Measurements from ENCODE around the gene MARS1.
A peak's percentile ranks its signal among the peaks of the same experiment; 100 is the strongest.
"Not testable (repeated sequence)": the region's sequence is repeated elsewhere in the genome, so short reads cannot be mapped to it uniquely, and the experiment has no call there.

Gene MARS1

DNA sequence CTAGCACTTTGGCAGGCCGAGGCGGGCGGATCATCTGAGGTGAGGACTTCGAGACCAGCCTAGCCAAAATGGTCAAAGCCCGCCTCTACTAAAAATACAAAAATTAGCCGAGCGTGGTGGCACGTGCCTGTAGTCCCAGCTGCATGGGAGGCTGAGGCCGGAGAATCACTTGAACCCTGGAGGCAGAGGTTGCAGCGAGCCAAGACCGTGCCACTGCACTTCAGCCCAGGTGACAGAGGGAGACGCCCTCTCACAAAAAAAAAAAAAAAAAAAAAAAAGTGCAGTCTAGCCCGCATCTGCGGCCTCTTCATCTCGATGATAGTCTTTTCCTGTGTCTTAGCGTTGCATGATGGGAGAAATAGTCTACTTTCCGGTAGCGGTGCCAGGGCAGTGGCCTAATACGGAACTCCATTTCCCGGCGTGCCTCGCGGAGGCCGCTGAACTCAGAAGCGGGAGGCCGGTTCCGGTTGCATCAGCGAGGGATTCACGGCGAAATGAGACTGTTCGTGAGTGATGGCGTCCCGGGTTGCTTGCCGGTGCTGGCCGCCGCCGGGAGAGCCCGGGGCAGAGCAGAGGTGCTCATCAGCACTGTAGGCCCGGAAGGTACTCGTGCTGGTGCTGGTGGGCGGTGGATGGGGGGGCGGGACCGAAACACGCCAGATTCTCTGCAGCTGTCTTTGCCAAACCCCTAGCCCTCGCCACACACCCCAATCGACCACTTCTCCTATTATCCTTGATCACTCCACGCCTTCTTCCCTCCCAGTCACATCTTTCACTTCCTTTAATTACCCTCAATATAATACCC lies at the start of gene MARS1:
MARS1 (plus strand) TSS at position 472 of the 805 bp plus-strand sequence; CDS start at position 495, 23 bp downstream.
- DNase-seq (ENCODE audit: low spot score): peak; percentile 97

DNA sequence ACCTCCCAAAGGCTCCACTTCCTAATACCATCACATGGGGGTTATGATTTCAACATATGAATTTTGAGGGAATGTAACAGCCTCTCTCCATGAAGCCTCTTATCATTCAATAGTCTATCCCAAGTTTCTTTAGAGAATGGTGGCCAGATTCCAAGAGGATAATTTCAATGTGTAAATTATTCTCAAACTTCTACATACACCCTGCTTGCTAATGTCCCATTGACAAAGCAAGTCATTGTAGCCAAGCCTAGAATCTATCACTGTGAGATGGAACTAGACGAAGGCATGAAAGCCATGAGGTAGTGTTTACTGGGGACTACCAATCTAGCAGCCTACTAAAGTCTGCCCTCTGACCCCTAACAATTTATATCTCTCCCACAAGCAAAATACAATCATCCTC lies 49.5 kb upstream of the MARS1 start:
- DNase-seq (ENCODE audit: low spot score): no peak

DNA sequence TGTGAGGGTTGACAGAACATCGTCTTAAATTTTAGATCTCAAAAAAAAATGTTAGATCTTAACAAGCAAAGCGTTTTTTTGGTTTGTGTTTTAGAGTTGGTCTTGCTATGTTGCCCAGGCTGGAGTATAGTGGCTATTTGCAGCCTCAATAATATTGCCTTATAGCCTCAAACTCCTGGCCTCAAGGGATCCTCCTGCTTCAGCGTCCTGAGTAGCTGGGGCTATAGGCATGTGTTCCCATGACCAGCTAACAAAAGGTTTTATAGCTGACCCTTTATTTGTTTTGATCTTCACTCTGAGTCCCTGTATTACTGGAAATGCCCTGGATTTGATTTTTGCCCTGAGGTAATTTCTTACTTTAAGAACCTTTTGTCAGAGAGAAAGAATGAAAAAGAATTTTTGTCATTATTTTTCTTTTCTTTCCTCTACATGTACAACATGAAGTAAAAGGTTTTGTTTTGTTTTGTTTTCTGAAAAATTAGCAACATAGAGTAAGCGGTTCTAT lies 48.1 kb upstream of the MARS1 start:
- DNase-seq (ENCODE audit: low spot score): no peak

DNA sequence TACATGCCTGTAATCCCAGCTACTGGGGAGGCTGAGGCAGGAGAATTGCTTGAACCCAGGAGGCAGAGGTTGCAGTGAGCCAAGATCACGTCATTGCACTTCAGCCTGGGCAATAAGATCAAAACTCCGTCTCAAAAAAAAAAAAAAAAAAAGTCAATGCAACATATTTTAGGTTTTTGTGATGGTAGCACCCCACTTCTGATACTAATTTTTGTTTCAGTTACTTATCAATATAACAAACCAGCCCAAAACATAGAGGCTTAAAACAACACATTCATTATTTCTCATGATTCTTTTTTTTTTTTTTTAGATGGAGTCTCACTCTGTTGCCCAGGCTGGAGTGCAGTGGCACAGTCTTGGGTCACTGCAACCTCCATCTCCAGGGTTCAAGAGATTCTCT lies 46.5 kb upstream of the MARS1 start:
- DNase-seq (ENCODE audit: low spot score): not testable (repeated sequence)

DNA sequence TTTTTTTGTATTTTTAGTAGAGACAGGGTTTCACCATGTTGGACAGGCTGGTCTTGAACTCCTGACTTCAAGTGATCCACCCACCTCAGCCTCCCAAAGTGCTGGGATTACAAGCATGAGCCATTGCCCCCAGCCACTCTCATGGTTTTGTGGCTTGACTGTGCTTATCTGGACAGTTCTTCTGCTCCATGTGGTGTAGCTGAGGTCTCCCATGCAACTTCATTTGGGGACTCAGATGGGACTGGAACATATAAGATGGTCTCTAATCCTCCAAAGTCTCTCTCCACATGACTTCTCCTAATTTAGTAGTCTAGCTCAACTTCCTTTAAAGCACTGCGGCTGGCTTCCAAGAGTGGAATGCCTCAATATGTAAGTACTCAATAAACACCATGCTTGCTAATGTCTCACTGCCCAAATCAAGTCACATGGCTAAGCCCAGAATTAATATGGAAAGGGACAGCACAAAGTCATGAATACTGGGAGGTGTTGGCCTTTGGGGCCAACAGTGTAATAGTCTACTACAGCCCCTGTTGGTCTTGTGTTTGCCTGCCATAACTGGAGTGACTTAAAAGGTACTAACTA lies 45.9 kb upstream of the MARS1 start:
- DNase-seq (ENCODE audit: low spot score): no peak

DNA sequence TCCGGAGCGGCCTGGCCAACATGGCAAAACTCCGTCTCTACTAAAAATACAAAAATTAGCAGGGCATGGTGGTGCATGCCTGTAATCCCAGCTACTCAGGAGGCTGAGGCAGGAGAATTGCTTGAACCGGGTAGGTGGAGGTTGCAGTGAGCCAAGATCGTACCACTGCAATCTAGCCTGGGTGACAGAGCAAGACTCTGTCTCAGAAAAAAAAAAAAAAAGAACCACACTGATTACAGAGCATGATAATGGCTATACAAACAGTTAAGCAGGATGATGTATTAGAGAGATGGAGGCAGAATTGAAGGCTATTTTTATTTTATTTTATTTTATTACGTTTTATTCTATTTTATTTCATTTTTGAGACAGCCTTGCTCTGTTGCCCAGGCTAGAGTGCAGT lies 43.5 kb upstream of the MARS1 start:
- DNase-seq (ENCODE audit: low spot score): not testable (repeated sequence)

DNA sequence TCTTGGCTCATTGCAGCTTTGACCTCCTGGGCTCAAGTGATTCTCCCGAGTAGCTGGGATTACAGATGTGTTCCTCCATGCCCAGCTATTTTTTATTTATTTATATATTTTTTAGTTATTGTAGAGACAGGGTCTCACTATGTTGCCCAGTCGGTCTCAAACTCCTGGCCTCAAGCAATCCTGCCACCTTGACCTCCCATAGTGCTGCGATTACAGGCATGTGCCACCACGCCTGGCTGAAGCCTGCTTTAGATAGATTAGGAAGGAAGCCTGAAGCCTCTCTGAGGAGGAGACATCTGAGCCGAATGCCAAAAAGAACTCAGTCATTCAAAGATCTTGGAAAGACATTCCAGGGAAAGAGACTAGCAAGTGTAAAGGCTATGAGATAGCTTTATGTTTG lies 43.1 kb upstream of the MARS1 start:
- DNase-seq (ENCODE audit: low spot score): no peak

DNA sequence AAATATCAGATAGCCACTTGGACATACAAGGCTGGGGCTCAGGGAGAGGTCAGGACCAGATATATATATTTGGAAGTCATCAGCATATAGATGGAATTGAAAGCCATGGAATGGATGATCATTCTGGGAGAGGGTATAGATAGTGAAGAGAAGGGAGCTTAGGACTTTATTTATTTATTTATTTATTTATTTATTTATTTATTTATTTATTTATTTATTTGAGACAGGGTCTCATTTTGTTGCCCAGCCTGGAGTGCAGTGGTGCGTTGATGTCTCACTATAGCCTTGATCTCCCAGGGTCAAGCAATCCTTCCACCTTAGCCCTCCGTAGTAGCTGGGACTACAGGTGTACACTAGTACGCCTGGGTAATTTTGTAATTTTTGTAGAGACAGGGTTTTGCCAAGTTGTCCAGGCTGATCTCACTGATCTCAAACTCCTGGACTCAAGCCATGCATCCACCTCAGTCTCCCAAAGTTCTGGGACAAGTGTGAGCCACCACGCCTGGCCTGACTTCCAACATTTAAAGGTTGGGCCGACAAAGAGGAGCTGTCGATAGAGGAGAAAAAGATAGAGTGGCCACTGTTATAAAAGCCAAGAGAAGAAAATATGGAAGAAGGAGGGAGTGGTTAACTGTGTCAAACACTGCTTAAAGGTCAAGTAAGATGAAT lies 41.4 kb upstream of the MARS1 start:
- no peak for DNase-seq (ENCODE audit: low spot score)

DNA sequence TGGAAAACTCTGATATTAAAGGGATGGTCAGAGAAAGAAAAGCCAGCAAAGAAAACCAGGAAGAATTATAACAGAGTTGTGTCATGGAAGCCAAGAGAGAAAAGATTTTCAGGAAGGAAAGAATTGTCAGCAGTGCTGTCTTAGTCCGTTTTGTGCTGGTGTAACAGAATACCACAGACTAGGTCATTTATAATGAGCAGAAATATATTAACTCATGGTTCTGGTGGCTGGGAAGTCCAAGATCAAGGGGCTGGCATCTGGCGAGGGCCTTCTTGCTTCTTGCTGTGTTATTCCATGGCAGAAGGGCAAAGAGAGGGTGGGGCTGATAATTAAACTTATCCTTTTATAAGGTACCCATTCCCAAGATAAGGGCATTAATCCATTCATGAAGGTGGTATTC lies 39.2 kb upstream of the MARS1 start:
- no peak for DNase-seq (ENCODE audit: low spot score)

DNA sequence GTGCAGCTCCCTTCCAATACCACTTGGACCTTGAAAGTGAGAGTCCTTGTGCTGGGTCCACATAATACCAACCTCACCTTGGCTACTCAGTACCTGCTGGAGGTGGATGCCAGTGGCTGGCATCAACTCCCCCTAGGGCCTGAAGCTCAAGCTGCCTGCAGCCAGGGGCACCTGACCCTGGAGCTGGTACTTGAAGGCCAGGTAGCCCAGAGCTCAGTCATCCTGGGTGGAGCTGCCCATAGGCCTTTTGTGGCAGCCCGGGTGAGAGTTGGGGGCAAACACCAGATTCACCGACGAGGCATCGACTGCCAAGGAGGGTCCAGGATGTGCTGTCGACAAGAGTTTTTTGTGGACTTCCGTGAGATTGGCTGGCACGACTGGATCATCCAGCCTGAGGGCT lies 38.5 kb upstream of the MARS1 start:
- no peak for DNase-seq (ENCODE audit: low spot score)

DNA sequence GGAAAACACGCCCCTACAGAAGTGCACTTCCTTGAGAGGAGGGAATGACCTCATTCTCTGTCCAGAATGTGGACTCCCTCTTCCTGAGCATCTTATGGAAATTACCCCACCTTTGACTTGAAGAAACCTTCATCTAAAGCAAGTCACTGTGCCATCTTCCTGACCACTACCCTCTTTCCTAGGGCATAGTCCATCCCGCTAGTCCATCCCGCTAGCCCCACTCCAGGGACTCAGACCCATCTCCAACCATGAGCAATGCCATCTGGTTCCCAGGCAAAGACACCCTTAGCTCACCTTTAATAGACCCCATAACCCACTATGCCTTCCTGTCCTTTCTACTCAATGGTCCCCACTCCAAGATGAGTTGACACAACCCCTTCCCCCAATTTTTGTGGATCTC lies 37.8 kb upstream of the MARS1 start:
- DNase-seq (ENCODE audit: low spot score): no peak

DNA sequence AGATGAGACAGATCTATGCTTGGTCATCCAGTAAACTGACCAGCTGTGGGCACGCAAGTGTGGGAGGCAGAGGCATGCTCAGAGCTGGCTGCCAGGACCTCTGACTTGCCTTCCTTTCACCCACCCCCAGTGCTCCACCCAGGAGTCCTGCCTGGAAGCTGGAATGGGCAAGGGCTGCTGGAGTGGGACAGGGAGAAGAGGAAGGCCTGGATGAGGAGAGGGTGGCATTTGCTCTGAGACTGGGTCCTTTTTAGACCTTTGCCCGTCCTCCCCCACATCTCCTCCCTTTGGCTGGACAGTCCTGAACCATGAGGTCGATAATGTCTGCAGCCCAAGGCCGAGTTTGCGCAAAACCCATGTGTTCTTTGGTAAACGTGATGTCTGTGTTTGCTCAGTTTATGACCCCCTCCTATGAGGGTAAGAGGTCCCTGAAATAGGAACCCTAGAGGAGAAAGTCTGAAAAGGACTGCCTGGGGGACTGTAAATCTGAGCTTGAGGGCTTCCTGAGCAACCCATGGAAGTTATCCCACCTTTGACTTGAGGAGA lies 36.6 kb upstream of the MARS1 start:
- DNase-seq (ENCODE audit: low spot score): no peak

DNA sequence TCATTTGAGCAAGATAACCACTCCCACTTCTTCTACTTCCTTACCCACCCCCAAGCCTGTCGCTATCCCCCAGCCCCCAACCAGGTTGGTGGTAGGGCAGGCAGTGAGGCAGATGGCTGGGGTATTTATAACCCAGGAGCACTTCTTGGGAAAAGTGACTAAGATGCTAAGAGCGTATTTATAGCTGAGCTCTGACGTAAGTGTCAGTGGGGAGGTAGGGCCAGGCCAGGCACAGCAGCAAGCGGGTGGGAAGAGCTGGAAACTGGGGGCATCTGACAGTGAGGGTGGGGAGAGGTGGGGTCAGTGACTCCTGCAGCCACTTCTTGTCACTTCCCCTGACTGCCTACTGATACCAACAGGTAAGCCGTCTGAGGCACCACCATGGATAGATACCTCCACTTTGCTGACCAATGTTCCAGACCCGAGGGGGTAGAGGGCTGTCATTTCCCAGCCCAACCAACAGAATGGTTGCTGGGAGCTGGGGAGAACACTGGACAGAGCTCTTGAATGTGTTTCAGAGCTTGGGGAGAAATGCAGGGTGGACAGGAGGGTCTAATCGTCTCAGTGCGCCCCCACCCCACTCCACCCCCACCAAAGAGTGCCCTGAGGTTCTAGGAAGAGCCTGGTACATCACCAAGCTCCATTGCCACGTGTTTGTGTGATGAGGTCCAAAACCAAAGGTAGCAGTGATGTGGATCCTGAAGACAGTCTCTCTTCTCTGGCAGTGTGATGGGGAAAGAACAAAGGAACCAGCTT lies 35.5 kb upstream of the MARS1 start:
- peak; percentile 29 for DNase-seq (ENCODE audit: low spot score)

DNA sequence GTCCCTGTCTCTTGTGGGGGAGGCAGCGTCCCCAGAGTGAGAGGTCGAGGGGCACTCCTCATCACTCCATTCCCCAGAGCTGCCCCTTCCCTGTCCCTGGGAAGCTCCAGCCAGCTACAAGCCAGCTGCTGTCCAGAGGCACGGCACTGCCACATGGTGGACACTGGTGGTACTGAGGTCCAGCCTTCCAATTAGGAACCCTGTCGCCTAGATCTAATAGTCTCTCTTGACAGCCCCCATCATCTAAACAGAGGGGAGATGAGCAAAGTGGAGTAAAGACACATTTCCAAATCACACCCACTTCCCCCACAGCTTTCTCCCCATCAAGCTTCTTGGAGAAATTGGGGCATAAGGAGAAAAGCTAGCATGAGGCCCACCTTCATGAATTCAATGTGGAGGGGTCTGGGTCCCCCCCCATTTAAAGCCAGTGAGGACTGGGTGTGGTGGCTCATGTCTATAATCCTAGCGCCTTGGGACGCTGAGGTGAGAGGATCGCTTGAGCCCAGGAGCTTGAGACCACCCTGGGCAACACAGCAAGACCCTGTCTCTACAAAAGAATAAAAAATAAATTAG lies 34.8 kb upstream of the MARS1 start:
- DNase-seq (ENCODE audit: low spot score): peak; percentile 73

DNA sequence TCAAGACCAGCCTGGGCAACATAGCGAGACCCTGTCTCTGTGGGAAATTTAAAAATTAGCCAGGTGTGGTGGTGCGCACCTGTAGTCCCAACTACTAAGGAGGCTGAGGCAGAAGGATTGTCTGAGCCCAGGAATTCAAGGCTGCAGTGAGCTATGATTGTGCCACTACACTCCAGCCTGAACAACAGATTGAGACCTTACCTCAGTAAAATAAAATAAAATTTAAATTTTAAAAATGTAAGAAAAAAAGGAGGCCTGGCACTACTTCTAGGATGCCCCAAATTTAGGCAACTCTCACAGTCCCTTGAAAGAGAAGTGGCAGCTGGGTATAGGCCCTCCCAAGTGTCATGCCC lies 33.7 kb upstream of the MARS1 start:
- no peak for DNase-seq (ENCODE audit: low spot score)

DNA sequence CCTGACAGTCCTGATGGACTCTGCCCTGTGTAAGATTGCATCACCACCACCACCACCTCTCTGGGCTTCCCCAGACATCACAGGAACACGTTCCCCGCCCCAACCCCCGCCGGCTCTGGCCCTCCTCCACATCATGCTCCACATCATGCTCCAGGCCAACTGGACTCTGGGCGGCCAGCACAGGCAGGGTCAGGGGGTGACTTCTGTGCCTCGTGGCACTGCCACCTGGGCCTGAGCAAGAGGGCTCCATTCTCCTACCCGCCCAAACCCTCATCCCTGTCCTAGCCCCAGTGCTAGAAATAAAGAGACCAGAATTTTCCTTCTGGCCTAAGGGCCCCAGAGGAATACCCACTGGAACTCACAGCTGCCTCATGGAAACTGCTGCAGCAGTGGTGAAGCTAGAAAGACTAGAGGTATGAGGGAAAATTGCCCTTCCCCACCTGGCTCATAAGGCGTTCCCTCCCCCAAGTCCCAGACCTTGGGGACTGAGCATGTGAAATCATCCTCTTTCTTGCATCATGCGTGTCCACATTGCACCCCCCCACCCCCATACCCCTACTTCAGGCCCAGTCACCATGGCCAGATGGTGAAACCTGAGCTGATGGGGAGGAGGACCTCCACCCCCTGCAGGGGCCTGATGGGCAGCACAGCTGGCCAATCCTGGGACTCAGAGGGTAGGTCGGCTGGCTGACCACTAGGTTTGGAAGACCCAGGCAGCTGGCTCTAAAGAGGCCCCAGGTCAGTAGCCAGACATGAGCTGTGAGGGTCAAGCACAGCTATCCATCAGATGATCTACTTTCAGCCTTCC lies 33.1 kb upstream of the MARS1 start, which contains the start of gene INHBE:
INHBE (plus strand) TSS at position 742 of the 808 bp plus-strand sequence. CDS start 230 bp downstream, outside the sequence.
- peak; percentile 47 for DNase-seq (ENCODE audit: low spot score)

DNA sequence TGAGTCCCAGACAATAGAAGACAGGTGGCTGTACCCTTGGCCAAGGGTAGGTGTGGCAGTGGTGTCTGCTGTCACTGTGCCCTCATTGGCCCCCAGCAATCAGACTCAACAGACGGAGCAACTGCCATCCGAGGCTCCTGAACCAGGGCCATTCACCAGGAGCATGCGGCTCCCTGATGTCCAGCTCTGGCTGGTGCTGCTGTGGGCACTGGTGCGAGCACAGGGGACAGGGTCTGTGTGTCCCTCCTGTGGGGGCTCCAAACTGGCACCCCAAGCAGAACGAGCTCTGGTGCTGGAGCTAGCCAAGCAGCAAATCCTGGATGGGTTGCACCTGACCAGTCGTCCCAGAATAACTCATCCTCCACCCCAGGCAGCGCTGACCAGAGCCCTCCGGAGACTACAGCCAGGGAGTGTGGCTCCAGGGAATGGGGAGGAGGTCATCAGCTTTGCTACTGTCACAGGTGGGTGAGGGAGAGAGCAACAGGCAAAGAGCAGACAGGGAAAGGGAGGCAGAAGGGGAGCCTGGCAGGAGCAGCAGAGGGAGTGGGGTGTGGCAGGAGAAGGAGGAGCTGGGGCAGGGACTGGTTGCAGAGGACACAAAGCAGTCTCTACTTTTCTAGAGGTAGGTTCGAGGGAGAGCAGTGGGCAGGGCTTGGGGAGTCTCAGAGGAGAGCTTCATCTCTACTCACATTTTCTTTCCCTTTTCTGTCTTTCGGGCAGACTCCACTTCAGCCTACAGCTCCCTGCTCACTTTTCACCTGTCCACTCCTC lies 32.3 kb upstream of the MARS1 start:
- DNase-seq (ENCODE audit: low spot score): no peak

DNA sequence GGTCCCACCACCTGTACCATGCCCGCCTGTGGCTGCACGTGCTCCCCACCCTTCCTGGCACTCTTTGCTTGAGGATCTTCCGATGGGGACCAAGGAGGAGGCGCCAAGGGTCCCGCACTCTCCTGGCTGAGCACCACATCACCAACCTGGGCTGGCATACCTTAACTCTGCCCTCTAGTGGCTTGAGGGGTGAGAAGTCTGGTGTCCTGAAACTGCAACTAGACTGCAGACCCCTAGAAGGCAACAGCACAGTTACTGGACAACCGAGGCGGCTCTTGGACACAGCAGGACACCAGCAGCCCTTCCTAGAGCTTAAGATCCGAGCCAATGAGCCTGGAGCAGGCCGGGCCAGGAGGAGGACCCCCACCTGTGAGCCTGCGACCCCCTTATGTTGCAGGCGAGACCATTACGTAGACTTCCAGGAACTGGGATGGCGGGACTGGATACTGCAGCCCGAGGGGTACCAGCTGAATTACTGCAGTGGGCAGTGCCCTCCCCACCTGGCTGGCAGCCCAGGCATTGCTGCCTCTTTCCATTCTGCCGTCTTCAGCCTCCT lies 31.6 kb upstream of the MARS1 start:
- peak; percentile 59 for DNase-seq (ENCODE audit: low spot score)

DNA sequence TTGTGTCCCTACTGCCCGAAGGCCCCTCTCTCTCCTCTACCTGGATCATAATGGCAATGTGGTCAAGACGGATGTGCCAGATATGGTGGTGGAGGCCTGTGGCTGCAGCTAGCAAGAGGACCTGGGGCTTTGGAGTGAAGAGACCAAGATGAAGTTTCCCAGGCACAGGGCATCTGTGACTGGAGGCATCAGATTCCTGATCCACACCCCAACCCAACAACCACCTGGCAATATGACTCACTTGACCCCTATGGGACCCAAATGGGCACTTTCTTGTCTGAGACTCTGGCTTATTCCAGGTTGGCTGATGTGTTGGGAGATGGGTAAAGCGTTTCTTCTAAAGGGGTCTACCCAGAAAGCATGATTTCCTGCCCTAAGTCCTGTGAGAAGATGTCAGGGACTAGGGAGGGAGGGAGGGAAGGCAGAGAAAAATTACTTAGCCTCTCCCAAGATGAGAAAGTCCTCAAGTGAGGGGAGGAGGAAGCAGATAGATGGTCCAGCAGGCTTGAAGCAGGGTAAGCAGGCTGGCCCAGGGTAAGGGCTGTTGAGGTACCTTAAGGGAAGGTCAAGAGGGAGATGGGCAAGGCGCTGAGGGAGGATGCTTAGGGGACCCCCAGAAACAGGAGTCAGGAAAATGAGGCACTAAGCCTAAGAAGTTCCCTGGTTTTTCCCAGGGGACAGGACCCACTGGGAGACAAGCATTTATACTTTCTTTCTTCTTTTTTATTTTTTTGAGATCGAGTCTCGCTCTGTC lies 31.0 kb upstream of the MARS1 start:
- DNase-seq (ENCODE audit: low spot score): no peak
